ENCODE data around the gene ANKS3.

Gene ANKS3

DNA sequence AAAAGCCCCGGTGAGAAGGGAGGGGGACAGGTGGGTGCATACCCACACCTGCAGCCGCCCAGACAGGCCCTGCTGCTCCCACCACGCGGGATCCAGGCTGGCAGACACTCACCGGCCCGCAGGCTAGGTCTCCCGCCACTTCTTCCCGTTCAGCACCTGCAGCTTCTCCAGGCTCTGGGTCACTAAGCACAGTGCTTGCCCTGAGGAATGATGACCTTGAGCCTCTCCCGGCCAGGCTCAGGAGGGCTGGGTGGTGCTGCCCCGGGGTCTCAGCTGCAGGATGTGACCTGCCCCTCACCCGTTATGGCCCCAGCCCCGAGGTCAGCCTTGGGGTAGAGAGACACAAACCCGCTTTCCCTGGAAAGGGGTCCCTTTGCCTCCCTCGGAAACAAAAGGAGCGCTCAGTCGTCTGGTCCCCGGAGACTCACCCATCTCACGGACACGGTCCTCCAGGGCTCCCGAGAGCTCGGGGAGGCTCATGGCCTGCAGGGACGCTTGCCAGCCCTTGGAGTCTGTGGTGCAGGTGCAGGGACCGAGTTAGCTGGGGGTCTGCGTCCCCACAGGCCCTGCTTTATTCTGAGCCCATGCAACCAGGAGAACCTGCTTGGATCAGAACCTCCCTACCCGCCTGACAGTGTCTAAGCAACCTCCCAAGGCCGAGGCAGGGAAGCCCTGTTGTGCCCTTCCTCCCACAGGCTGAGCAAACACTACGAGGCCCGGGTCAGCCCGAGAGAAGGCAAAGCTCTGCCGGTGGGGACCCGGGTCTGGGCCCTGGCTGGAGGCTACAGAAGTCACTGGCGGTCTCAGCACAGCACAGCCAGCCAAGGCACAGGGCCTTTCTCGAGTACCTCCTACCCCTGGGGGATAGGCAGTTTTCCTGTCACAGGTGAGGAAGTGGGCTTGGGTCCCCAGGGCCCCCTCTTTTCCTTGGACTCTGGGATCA, 36.9 kb downstream of the ANKS3 start:
- in situ Hi-C loops (cut with MboI; ENCODE audit: low sequenced_read_pairs): no loop called here

DNA sequence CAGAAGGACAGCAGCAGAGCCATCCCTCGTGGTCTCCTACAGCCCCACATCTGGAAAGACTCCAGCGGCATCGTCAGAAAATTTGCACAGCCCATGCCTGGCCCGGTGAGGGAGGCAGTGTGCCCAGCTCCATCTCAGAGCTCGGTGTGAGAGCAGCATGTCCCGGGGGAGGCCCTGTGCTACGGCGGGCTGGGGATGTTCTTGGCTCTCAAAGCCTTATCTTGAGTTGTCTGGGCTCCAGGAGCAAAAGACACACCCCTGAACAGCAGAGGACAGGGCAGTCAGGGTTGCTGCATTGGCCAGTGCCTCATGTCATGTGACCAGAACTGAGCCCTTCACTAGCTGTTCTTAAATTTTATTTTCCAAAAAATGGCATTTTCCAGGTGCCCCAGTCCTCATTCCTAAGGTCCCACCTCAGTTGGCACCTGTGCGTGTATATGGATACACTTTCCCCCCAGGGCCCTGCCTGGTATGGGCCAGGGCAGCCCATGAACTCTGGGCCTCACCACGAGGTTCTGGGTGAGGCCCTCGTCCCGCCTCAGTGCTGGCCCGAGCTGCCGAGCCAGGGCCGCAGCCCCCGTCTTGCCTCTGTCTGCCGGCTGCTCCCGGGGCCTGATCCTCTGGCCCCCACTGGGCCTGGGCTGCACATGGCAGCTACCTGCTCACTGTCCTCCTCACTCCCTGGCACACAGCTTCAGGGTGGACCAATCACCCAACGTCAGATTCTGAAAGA, 37.7 kb downstream of the ANKS3 start:
- in situ Hi-C loops (cut with MboI; ENCODE audit: low sequenced_read_pairs): no loop called here

DNA sequence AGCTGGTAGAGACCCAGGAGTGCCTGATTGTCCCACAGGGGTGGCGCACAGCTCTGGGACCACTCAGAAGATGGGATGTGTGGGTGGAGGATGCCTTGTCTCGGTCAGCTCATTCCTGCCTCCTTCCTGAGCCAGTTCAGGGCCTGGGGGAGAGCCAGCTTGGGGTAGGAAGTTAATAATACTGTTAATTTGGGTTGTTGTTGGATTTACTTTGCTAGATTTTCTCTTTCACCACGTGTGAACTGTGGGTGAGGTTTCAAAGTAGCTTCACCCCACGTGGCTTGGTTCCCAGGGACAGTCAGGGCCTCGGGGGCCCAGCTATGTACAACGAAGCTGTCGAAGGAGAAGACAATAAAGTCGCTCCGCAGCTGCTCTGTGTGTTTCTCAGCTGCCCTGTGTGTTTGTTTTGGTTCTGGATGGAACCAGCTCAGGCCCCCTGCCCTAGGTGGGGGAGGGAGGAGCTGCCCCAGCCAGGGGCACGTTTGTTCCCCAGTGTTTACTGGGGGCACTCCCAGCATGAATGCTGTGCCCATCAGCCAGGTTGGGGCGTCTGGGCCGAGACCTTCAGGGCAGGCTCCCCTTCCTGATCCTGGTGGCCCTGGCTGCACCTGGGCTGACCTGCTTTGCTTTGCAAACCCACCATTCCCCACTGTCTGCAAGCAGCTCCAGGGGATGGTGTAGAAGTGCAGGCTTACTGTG, 38.4 kb downstream of the ANKS3 start:
- in situ Hi-C loops (cut with MboI; ENCODE audit: low sequenced_read_pairs): no loop called here

DNA sequence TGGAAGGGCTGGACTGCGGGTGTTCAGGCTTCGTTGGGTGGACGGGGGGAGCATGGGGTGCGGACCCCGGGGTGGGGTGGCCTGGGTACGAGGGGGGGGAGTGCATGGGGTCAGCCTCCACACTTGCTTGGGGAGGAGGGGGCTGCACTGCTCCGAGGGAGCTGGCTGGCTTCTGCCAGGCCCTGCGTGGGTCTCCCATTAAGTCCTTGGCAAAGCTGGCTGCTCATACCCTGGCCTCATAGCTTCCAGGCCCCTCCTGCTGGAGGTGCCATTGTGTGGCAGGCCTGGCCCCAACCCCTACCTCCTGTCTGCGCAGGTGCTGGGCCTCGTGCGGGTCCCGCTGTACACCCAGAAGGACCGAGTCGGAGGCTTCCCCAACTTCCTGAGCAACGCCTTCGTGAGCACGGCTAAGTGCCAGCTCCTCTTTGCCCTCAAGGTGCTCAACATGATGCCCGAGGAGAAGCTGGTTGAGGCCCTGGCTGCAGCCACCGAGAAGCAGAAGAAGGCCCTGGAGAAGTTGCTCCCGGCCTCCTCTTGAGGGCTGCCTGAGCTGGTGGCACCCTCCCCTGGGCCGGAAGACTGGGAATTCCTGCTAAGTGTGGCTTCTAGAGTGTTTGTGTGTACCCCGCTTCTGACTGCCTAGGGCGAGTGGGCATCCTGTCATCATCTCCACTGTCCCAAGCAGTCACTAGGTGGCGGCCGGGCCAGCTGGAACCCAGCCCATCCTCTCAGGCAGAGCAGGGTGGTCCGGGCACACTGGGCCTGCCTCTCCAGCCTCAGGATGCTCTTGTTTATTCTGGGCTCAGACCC, 39.2 kb downstream of the ANKS3 start:
- in situ Hi-C loops (cut with MboI; ENCODE audit: low sequenced_read_pairs): no loop called here

DNA sequence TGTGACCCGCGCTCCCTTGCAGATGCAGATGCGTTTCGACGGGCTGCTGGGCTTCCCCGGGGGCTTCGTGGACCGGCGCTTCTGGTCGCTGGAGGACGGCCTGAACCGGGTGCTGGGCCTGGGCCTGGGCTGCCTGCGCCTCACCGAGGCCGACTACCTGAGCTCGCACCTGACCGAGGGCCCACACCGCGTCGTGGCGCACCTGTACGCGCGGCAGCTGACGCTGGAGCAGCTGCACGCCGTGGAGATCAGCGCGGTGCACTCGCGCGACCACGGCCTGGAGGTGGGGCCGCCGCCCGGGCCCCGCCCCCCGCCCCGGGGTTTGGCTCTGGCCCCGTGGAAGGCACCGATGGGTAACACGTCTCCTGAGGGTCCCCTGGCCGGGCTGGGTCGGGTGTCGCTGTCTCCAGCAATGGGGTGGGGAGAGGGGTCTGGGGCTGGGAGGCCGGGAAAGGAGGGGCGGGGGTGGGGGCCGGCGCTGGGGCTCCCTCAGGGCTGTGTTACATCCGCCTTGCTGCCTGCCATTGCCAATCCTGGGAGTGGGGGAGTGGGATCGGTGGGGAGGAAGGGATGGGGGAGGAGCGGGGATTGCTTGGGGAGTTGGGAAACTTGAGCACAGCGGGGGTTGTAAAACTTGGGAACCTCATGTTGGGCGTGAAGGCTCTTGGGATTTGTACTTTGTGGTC, 40.0 kb downstream of the ANKS3 start:
- in situ Hi-C loops (cut with MboI; ENCODE audit: low sequenced_read_pairs): no loop called here

DNA sequence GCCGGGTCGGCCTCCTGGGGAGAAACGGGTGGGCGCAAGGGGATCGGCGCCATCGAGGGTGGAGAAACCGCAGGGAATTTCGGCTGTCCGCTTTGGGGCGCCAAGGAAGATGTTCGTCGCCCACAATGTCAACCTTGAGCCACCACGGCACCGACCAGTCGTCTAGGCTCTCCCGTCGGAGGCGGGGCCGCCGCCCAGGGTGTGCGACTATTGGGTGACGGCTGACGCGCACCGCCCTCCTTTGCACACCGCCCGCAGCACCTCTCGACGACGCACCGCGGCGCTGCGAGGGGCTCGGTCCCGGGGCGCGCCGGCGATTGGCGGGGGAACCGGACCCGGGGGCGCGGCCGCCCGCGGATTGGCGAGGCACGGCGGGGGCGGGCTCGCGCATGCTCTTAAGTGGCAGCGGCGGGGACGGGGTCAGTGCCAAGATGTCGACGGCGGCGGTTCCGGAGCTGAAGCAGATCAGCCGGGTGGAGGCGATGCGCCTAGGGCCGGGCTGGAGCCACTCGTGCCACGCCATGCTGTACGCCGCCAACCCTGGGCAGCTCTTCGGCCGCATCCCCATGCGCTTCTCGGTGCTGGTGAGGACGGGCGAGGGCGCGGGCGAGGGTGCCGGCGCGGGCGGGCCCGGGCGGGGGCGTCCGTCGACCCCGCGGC, 40.6 kb downstream of the ANKS3 start, which contains the start of gene NUDT16L1:
TSS of gene NUDT16L1 (plus strand) at position 267 of the 660 bp plus-strand sequence. CDS start at position 432, 165 bp downstream.
- in situ Hi-C loops (cut with MboI; ENCODE audit: low sequenced_read_pairs): no loop called here

DNA sequence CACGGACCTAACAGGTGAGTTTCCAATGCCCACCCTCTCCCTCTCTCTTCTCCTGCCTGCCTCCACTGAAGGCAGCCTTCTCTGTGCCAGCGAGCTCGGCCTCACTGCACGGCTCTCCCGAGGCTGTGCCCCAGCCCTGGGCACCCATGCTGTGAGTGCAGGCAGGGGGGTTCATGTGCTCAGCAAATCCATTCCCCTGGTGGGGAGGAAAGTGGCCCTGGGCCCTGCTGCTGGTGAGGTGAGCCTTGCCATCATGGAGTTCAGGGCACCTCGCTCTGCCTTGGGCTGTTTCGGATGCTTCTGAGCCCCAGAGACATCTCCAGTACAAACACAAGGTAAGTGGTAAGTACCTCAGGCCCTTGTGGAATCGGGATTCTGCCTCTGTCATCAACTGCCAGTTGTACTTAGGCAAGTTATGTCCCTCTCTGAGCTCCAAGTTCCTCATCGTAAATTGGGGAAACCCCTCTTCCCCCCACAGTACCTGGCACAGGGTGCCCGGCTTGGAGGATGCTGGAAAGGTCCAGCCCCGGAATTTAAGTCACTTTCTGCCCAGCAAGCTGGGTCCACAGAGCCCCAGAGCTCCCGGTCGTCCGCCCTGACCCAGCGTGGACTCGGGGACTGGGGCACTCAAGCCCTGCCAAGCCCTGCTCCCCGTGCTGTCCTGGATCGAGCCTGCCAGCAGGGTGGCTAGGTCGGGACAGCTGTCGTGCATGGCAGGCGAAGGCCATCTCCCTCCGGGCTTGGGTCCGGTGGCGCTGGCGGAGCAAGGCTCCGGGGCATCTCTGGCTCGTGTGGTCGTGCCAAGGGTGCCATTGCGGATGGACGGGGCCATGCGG, 41.4 kb downstream of the ANKS3 start:
- in situ Hi-C loops (cut with MboI; ENCODE audit: low sequenced_read_pairs): no loop called here

DNA sequence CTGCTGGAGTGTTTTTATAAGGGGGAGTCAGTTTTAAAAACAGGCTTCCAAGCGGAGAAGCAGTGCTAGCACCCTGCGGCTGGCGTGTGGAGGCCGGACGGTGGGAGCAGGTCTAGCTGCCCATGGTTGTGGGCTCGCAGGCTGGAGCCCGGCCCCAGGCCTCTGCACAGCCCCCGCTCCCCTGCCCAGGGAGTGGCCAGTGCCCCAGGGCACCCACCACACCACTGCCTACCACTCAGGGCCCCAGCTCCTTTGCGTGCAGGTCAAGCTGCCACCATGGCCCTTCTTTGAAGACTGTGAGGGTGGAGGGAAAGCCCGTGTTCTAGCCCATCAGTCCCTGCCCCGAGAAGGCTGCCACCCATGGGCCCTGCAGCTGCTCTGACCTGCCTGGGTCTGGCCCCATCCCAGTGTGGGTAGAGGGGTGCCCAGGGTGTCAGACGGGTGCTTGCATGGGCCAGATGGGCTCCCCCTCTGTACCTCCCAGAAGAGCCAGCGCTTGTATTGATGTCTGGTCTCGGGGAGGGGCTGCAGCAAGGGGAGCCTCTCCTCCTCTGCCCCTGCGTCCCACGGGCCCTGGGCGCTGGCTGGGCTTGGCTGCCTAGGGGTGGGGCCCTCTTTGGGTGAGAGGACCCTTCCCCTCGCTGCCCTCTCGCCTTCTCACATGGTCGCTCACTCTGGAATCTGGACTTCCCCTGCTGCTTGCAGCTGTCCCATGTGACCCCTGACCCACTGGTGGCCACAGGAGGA, 42.2 kb downstream of the ANKS3 start:
- in situ Hi-C loops (cut with MboI; ENCODE audit: low sequenced_read_pairs): no loop called here

DNA sequence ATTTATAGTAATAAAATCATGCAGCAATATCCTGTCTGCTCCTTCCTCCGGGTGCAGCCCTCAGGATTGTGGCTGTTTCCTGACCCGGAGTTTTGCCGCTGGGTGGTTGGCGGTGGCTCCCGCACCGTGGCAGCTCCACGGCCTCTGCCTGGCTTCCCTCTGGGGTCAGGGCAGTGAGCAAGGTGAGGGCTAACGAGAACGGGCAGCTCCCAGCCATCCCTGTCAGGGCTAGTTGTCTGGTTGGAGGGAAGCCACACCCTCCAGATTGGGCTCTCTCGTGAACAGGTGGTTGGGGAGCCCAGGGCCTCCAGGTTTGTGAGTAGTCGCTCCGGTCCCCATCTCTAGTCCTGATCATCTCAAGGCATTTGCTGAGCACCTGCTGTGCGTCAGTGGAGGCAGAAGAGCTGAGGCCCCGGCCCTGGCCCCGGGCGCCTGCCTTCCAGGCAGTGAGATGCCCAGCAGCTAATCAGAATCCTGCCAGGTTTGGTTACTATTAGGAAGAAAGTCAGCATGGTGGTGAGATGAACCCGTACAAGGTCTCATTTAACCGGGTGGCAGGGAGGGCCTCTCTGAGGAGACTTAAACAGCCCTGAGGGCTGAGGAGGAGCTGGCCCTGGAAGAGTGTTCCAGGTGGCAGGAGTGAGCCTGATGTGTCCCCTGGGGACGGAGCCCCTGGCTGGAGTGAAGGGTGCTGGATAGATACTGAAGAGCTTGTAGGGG, 43.0 kb downstream of the ANKS3 start:
- in situ Hi-C loops (cut with MboI; ENCODE audit: low sequenced_read_pairs): no loop called here

DNA sequence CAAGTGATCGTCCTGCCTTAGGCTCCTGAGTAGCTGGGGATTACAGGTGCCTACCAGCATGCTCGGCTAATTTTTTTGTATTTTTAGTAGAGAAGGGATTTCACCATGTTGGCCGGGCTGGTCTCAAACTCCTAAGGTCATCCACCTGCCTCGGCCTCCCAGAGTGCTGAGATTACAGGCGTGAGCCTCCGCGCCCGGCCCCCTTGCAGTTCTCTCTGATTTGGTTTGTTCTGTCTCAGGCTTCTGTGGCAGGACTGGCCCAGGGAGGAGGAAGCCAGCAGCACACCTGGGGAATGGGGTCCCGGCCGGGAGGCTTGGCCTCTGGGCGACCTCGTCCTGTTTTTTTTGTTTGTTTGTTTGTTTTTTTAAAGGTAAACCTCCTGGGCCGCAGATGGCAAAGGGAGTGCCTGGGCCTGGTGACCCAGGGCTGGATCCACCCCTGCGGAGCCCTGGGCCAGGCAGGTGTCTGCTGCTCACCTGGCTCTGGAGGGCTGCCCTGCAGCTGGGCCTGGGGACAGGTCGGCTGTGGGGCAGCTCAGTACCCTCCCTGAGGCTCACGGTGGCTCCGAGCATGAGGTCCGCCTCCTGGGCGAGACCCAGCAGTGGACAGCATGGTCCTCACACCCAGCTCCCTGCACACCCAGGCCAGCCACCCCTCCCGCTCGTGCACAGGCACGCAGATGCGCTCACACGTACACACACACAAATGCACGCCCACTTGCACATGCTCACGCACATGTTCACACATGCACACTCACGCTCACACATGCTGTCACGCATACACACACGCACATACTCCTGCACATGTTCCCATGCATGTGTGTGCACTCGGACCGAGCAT, 44.0 kb downstream of the ANKS3 start:
- in situ Hi-C loops (cut with MboI; ENCODE audit: low sequenced_read_pairs): no loop called here

DNA sequence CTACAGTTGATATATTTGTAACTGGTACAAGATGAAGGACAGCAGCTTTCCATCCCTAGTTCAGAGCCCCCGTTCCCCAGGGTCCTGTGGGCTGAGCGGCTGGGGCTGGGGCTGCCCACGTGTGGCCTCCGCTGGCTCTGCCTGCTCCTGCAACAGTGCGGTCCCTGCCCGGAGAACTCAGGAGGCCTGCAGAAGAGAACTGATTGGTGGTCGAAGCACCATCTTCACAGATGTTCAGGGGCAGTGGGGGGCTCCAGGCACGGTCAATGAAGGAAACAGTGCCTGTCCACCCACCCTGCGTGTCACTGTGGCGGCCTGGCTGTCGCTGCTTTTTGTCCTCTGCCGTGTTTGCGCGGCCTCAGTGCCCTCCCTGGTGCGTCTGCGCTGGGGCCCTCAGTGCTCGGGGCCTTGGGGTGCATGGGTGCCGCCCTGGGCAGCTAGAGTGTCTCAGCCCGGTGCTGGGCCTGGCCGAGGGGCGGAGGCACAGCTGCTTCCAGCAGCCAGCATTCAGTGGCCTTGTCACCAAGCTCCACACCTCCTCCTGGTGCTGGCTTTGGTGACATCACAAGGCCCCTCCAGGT, 44.9 kb downstream of the ANKS3 start:
- in situ Hi-C loops (cut with MboI; ENCODE audit: low sequenced_read_pairs): no loop called here

DNA sequence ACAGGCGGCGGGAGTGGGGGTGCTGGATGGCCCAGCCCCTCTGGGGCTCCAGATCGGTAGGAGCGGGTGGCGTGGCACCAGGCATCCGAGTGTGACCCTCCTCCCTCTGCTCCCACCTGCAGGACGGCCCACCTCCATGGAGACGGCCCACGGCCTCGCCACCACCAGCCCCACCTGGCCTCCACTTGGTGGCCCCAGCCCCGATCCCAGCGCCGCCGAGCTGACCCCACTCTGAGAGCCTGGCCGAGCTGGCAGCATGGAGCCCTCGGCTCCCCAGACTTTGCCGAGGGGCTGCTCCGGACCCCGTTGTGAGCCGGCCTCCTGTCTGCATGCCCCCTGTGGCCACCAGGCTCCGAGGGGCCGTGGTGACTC, 45.4 kb downstream of the ANKS3 start:
- in situ Hi-C loops (cut with MboI; ENCODE audit: low sequenced_read_pairs): no loop called here

DNA sequence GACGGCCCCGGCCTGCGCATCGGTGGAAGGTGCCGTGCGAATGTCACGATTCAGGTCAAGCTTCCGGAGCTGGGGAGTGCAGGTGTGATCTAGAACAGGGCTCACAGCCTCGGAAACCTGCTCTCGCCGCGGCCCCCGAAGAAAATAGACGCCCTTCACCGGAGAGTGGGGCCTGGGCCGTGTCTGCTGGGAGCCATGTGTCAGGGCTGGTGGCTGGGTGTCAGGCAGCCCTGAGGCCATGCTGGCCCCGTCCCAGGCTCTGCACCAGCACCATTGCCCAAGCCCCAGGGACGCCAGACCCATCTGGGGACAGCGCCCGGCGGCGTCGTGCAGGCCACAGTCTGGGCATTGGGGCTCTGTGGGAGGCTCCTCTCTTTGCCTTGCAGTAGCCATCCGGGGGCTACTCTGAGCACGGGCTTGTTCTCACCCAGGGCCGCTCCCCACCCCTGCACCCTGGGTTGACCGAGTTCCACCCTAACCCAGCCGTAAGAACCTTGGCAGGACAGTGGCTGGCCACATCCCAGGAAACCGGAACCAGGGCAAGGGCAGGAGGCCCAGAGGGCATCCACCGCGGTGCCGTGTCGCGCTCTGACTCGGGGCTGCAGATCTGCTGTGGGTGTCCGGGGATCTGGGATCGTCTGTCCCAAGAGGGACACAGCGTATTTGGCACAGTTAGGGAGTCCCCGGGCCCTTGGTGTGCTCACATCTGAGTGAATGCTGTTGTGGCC, 46.0 kb downstream of the ANKS3 start:
- in situ Hi-C loops (cut with MboI; ENCODE audit: low sequenced_read_pairs): no loop called here

DNA sequence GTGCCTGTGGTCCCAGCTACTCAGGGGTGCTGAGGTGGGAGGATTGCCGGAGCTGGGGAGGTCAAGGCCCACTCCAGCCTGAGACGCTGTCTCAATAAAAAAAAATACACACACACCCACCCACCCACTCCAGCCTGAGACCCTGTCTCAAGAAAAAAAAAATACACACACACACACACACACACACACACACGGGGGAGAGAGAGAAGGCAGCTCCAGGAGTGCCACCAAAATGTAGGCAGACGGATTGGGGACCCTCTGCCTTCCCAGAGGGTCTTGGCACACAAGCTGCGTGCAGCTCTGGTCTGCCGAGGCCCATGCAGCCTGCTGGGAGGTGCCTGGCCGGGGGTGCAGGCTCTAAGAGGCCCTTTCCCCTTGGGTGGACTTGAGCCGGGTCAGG, 46.7 kb downstream of the ANKS3 start:
- in situ Hi-C loops (cut with MboI; ENCODE audit: low sequenced_read_pairs): no loop called here

DNA sequence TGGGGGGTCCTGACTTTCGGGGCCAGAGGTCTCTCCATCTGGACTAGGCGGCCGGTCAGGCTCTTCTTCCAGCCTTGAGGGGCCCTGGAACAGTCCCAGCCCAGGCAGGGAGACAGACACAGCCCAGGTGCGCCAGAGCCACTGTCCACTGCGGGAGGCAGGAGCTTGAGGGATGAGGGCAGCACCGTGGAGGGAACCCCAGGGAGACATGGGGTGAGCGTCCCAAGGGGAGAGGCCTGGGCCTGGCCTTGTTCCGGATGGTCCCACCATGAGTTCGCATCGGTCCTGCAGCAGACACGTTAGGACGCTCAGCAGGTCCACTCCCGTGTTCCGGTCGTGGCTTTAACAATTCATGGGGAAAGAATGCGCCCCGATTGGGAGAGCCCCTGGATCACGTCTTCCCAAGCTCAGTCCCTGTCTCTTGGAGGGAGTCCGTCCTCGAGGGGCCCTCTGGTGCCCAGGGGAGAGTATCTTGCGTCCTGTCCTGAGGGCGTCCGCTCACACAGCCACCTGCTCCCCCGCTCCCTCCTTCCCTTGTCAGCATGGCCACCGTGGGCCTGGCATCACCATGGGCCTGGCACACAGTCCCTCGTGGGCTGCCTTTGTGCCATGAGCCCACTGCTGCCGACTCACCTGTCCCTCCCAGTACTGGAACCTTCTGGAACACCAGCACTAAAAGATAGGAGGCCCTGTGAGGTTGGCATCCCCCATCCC, 47.4 kb downstream of the ANKS3 start:
- in situ Hi-C loops (cut with MboI; ENCODE audit: low sequenced_read_pairs): no loop called here
